Caco-2 (cell line): ENCODE measurements around the gene GABRD. TPM values are rescaled to one million over a fixed set of nuclear protein-coding genes. Genes with fewer than 3 reads are reported as not detected.

Experiments
- BruUV-seq: library from RNA; stranded (reverse); fragments of 400-500 nt; replicated peaks from 2 replicates; lab custom pipeline; 2021; lab: Mats Ljungman, UMichigan
- CTCF ChIA-PET: fragments of 300-600 bp; sonication (Branson Sonifier 250); formaldehyde crosslinking; loops from one replicate; lab custom pipeline; 2022; ENCODE audit warnings: antibody characterized with exemption; lab: Charles Lee
- POLR2A ChIA-PET: fragments of 300-600 bp; sonication (Branson Sonifier 250); formaldehyde crosslinking; loops from one replicate; lab custom pipeline; 2022; ENCODE audit warnings: antibody characterized with exemption; lab: Charles Lee
- DNase-seq, 2 experiments: peaks; one replicate each; pipeline versions ENCODE4 v3.0.0 to v3.0.0-alpha.2; 2020 to 2022
- H3K27me3 ChIP-seq: replicated peaks from 2 replicates; pipeline ENCODE4 v1.6.0; 2011; ENCODE audit warnings: low read length; ENCODE audit not compliant: control insufficient read depth, insufficient read depth
- H3K36me3 ChIP-seq: 2 replicates; pipeline ENCODE4 v1.5.1; 2011; ENCODE audit warnings: low read length; ENCODE audit not compliant: control insufficient read depth, insufficient read depth
- H3K4me1 ChIP-seq: fragments of 250-450 bp; sonication (Bioruptor Pico); 2 replicates; pipeline ENCODE4 v1.5.1; 2020; ENCODE audit warnings: mild to moderate bottlenecking
- H3K4me3 ChIP-seq: 2 replicates; pipeline ENCODE4 v1.5.1; 2011; ENCODE audit warnings: low read depth, mild to moderate bottlenecking, control low read depth, low read length
- H3K9me3 ChIP-seq: fragments of 250-450 bp; sonication (Bioruptor Pico); 2 replicates; pipeline ENCODE4 v1.5.1; 2020; ENCODE audit warnings: mild to moderate bottlenecking, moderate library complexity
- H3K27ac Mint-ChIP-seq: one replicate; pipeline ENCODE4 v1.8.0; 2022; ENCODE audit warnings: mixed read lengths; ENCODE audit not compliant: unreplicated experiment
- H3K27me3 Mint-ChIP-seq: one replicate; pipeline ENCODE4 v1.8.0; 2022; ENCODE audit warnings: mixed read lengths; ENCODE audit not compliant: insufficient read depth, unreplicated experiment
- H3K36me3 Mint-ChIP-seq: one replicate; pipeline ENCODE4 v1.8.0; 2022; ENCODE audit warnings: mild to moderate bottlenecking, mixed read lengths; ENCODE audit not compliant: insufficient read depth, unreplicated experiment
- H3K4me1 Mint-ChIP-seq: one replicate; pipeline ENCODE4 v1.8.0; 2022; ENCODE audit warnings: low read depth, mixed read lengths; ENCODE audit not compliant: unreplicated experiment
- H3K4me3 Mint-ChIP-seq: one replicate; pipeline ENCODE4 v1.8.0; 2022; ENCODE audit warnings: mild to moderate bottlenecking, moderate library complexity, mixed read lengths; ENCODE audit not compliant: unreplicated experiment
- H3K9me3 Mint-ChIP-seq: one replicate; pipeline ENCODE4 v1.8.0; 2022; ENCODE audit warnings: mixed read lengths; ENCODE audit not compliant: unreplicated experiment
- CTCF ChIP-seq, 2 experiments: fragments of 200-600 bp in 1 of 2; IDR thresholded peaks; 1 replicate in 1 of 2; 2 replicates in 1 of 2; pipeline versions ENCODE4 v1.5.1 to v1.8.0; 2011 to 2022; ENCODE audit warnings: antibody characterized with exemption in 1 of 2, control low read depth in 1 of 2, inconsistent platforms in 1 of 2, low read depth in 1 of 2, low read length in 1 of 2, mild to moderate bottlenecking in 1 of 2, moderate library complexity in 1 of 2; ENCODE audit not compliant: insufficient read depth in 1 of 2, severe bottlenecking in 1 of 2, unreplicated experiment in 1 of 2
- intact Hi-C: fragments of 100-400 bp; cut with micrococcal nuclease; formaldehyde crosslinking; loops from one replicate; pipeline ENCODE4 v1.10.0; 2022; ENCODE audit not compliant: unreplicated experiment
- total RNA-seq: library from RNA; stranded (reverse); gene quantifications from 2 replicates; pipeline ENCODE4 v1.2.3, GENCODE V29; 2022

Gene GABRD
- total RNA-seq, 1 experiment from 2014 or later = 0.34 TPM

- TF ChIP-seq CTCF (IDR thresholded peaks at IDR 0.05; ENCODE audit: insufficient read depth in 1 of 2, low read depth in 1 of 2, low read length in 1 of 2, severe bottlenecking in 1 of 2, unreplicated experiment in 1 of 2) = no peak
These were observed 36.5 kb upstream of the GABRD start for GRCh38 chr1:1982379-1983232.

DNA sequence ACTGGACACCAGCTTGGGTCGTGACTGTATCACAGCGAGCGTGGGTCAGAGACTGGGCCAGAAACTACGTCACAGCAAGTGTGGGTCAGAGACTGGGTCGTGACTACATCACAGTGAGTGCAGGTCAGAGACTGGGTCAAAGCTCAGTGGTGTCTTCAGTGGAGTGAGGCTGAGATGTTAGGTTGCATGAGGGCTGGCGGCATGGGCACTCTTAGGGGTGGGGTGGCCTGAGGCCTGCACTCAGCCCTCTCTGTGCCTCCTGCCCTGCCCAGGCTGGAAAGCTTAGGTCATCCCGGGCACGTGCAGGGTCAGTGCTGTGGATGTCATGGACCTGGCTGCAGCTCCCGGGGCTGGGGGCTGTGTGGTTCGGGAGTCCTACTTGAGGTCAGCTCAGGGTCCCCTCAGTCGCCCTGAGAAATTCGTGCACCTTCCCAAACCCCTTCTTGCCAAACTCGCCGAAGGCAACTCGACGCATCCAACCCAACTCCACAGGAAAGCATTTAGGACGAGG is 34.5 kb upstream of the GABRD start:
- POLR2A ChIA-PET = no interaction called here
- Mint-ChIP-seq H3K27me3 (no peaks in the 10 kb centered on the region), H3K9me3 (no peaks in the 10 kb centered on the region), H3K4me3 (no peak overlapping the region), H3K4me1 (peaks cover 6% of the 10 kb centered on the region), H3K27ac (no peak overlapping the region), H3K36me3 (no peaks in the 10 kb centered on the region)
- CTCF ChIA-PET = no interaction called here
- no peak for TF ChIP-seq CTCF (IDR thresholded peaks at IDR 0.05; ENCODE audit: insufficient read depth in 1 of 2, low read depth in 1 of 2, low read length in 1 of 2, severe bottlenecking in 1 of 2, unreplicated experiment in 1 of 2)
- no peak for DNase-seq
- Histone ChIP-seq H3K4me1 (no peaks in the 10 kb centered on the region), H3K4me3 (no peak overlapping the region), H3K36me3 (no peaks in the 10 kb centered on the region), H3K27me3 (no peaks in the 10 kb centered on the region), H3K9me3 (no peaks in the 10 kb centered on the region)
- intact Hi-C loops = no loop called here
- BruUV-seq = no TSS peak

More at GRCh38 chr1:1982379-1983232, 36.5 kb upstream of the GABRD start:
- no peak overlapping the region for H3K4me3 Mint-ChIP-seq
- POLR2A ChIA-PET = no interaction called here
- no TSS peak for BruUV-seq
- H3K36me3 Mint-ChIP-seq = peaks cover 6% of the 10 kb centered on the region
- no peaks in the 10 kb centered on the region for H3K27me3 ChIP-seq
- CTCF ChIA-PET = no interaction called here
- no peaks in the 10 kb centered on the region for H3K36me3 ChIP-seq
- H3K4me1 Mint-ChIP-seq = peaks cover 6% of the 10 kb centered on the region
- H3K4me3 ChIP-seq = no peak overlapping the region
- H3K9me3 ChIP-seq = no peaks in the 10 kb centered on the region
- H3K27me3 Mint-ChIP-seq = no peaks in the 10 kb centered on the region
- DNase-seq = no peak
- H3K9me3 Mint-ChIP-seq = no peaks in the 10 kb centered on the region
- H3K4me1 ChIP-seq = no peaks in the 10 kb centered on the region
- intact Hi-C loops = no loop called here
- H3K27ac Mint-ChIP-seq = no peak overlapping the region

- no peak overlapping the region for H3K27ac Mint-ChIP-seq
- no TSS peak for BruUV-seq
- ChIA-PET POLR2A (no interaction called here), CTCF (no interaction called here)
- H3K9me3 ChIP-seq = no peaks in the 10 kb centered on the region
- peaks cover 6% of the 10 kb centered on the region for H3K4me1 Mint-ChIP-seq
- no peaks in the 10 kb centered on the region for H3K4me1 ChIP-seq
- no peak for DNase-seq
- H3K36me3 ChIP-seq = no peaks in the 10 kb centered on the region
- no peaks in the 10 kb centered on the region for H3K36me3 Mint-ChIP-seq
- H3K4me3 ChIP-seq = no peak overlapping the region
- no peak overlapping the region for H3K4me3 Mint-ChIP-seq
- TF ChIP-seq CTCF (IDR thresholded peaks at IDR 0.05; ENCODE audit: insufficient read depth in 1 of 2, low read depth in 1 of 2, low read length in 1 of 2, severe bottlenecking in 1 of 2, unreplicated experiment in 1 of 2) = no peak
- H3K27me3 ChIP-seq = no peaks in the 10 kb centered on the region
- H3K27me3 Mint-ChIP-seq = no peaks in the 10 kb centered on the region
- intact Hi-C loops = no loop called here
- no peaks in the 10 kb centered on the region for H3K9me3 Mint-ChIP-seq
These were observed 33.6 kb upstream of the GABRD start for GRCh38 chr1:1985375-1986050.
